Stimulated activated CD4-positive, alpha-beta T cell treated with anti-CD3 and anti-CD28 coated beads, Interleukin-1b, Interleukin-23, amount 100 ng/mL, for 48 hours (primary cell): Measurements from ENCODE around the gene COX6B1.
"Not testable (repeated sequence)": the region's sequence is repeated elsewhere in the genome, so short reads cannot be mapped to it uniquely, and the experiment has no call there.

Source experiments
- DNase-seq: peaks from one replicate; pipeline ENCODE4 v3.0.0-alpha.2; 2020

COX6B1 gene, protein sequence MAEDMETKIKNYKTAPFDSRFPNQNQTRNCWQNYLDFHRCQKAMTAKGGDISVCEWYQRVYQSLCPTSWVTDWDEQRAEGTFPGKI

DNA sequence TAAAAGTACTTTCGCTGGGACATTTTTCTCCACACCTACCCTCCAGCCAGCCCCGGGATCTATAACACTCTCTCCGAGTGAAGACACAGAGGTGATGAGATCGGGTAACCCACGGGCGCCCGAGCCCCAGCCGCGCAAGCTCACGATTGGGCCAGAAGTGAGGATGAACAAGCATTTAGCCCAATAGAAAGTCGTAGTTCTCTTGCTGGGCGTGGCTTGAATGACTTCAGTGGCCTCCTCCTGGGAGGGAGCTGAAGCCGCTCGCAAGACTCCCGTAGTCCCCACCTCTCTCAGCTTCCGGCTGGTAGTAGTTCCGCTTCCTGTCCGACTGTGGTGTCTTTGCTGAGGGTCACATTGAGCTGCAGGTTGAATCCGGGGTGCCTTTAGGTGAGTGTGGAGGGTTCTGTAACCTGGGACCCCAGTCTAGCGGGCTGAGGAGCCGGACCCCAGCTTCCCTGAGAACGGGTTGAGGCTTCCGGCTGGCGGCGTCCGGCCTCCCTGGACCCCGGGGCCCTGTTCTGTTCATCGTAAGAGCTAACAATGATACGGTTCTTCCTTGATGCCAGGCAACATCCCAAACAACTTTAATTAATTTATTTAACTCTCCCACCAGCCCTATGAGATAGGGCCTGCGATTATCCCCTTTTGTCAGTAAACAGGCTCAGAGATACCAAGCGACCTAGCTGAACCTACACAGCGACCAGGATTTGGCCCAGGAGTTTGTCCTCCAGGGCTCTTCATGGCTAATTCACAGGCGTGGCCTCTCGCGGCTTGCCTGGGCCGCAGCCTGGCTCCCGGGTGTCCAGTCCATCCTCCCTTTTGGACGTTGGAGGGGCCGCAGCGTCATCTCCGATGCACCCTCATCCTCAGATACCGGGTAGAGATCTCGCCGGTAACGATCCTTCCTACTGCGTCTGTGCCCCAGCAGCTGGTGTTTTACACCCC lies at the start of gene COX6B1:
TSS of gene COX6B1 (plus strand) at position 307 of the 945 bp plus-strand sequence. CDS start 2,921 bp downstream, outside the sequence.
- DNase-seq = peak; percentile 94

DNA sequence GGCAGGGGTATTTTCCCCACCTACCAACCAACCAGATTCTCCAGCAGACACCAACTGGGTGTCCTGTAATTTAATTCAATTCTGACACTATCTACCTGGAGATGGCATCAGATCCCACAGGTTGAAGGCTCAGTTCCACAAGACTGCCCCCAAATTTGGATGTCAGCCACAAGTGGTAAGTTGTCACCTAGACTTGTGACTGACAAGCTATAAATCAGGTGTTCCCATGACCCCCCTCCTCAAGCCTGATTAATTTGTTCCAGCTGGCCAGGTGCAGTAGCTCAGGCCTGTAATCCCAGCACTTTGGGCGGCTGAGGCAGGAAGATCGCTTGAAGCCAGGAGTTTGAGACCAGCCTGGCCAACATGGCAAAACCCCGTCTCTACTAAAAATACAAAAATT lies 46.2 kb upstream of the COX6B1 start:
- no peak for DNase-seq

GRCh38 chr19:35604436-35604835 lies 43.7 kb upstream of the COX6B1 start:
- DNase-seq = not testable (repeated sequence)

DNA sequence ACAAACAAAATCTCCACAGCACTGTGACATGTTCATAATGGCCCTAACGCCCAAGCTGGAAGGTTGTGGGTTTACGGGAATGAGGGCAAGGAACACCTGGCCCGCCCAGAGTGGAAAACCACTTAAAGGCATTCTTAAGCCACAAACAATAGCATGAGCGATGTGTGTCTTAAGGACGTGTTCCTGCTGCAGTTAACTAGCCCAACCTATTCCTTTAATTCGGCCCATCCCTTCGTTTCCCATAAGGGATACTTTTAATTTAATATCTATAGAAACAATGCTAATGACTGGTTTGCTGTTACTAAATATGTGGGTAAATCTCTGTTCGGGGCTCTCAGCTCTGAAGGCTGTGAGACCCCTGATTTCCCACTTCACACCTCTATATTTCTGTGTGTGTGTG lies 41.0 kb upstream of the COX6B1 start:
- not testable (repeated sequence) for DNase-seq

DNA sequence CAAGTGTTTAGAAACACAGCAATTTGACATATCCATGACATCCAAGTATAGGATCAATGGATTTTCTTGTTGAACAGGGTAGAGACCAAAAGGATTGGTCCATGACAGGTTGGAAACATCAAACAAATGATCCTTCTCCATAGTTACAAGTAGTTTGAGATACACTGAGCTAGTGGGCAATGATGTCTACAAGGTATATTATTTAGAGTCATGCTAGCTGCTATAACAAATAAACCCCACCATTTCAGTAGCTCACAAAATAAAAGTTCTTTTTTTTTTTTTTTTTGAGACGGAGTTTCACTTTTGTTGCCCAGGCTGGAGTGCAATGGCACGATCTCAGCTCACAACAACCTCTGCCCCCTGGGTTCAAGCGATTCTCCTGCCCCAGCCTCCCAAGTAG lies 40.5 kb upstream of the COX6B1 start:
- DNase-seq = no peak

DNA sequence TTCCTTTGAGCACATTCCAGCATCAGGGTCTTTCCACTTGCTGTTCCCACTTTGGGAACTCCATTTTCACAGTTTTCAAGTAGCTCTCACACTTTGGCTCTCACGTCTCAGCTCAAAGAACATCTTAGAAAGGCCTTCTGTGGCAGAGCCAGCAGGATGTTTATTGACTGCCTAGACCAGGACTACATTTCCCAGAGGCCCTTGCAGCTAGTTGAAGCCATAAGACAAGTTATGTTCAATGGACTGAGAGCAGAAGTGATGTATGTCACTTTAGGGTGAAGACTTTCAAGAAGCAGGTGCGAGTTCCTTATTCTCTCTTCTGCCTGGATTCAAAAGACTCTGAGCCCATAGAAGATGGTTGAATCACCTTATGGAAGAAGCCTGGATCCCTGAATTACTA lies 39.9 kb upstream of the COX6B1 start:
- no peak for DNase-seq

- DNase-seq = no peak
Measured at GRCh38 chr19:35609851-35610353, 38.2 kb upstream of the COX6B1 start.

DNA sequence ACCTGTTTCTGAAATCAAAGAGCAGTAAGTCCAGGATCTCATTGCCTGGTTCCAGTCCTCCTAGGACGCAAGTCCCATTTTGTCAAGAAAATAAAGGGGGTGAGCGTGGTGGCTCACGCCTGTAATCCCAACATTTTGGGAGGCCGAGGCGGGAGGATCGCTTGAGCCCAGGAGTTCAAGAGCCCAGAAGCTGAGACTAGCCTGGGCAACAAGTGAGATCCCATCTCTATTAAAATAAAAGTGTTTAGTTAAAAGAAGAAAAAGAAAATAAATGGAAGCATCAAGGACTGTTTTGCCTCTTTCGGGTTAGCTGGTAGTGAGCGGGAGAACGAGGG lies 35.9 kb upstream of the COX6B1 start:
- DNase-seq = no peak

GRCh38 chr19:35612559-35613321 lies 35.4 kb upstream of the COX6B1 start, which contains the start of gene HAUS5:
HAUS5 (plus strand) TSS chr19:35612735; CDS start chr19:35612795, 60 bp downstream.
- peak; percentile 96 for DNase-seq

DNA sequence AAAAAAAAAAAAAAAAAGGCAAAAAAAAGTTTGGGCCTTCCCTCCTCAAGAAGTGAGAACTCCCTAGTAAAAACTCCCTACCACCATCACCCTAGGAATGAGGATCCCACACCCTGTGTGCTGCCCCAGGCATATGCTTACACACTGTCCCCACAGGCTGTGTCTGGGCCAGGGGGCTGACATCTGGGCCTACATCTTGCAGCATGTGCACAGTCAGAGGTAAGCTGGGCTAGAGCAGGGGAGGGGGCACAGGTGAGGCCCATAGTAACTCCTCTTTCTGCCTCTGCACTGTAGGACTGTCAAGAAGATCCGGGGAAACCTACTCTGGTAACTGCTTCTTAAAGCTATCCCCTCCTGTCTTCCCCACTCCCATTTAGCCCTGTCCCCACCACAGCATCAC lies 34.5 kb upstream of the COX6B1 start:
- no peak for DNase-seq

DNA sequence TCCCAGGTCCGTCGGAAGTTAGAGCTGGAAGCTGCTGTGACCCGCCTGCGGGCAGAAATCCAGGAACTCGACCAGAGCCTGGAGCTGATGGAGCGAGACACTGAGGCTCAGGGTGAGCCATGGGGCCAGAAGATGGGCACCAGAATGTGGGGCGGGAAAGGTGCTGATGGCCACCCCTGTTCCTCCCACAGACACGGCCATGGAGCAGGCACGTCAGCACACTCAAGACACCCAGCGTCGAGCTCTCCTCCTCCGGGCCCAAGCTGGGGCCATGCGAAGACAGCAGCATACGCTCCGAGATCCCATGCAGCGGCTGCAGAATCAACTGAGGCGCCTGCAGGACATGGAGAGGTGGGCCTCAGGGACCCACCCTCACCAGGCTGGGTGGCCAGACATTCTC lies 33.1 kb upstream of the COX6B1 start:
- DNase-seq = no peak

DNA sequence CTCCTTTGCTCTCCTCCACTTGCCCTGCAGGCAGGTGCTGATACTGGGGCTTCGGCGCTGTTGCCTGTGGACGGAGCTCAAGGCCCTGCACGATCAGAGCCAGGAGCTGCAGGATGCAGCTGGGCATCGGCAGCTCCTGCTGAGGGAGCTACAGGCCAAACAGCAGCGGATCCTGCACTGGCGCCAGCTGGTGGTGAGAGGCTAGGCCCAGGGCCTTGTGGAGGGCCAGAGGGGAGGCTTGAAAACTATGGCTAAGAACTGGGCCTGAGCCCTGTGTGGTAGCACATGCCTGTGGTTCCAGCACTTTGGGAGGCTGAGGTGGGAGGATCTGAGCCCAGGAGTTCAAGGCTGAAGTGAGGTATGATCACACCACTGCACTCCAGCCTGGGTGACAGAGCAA lies 29.3 kb upstream of the COX6B1 start:
- no peak for DNase-seq

- DNase-seq = no peak
Measured at GRCh38 chr19:35619290-35619923, 28.7 kb upstream of the COX6B1 start.

DNA sequence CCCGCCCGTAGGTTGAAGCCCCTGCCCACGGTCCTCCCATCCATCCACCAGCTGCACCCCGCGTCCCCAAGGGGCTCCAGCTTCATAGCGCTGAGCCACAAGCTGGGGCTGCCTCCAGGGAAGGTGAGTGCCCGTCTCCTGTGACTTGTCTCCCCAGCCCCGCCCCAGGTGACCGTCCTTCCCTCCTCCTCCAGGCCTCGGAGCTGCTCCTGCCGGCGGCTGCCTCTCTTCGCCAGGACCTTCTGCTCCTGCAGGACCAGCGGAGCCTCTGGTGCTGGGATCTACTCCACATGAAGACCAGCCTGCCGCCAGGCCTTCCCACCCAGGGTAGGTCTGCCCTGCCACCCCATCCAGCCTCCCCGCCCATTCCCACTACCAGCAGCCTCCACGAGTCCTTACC lies 28.1 kb upstream of the COX6B1 start:
- no peak for DNase-seq

DNA sequence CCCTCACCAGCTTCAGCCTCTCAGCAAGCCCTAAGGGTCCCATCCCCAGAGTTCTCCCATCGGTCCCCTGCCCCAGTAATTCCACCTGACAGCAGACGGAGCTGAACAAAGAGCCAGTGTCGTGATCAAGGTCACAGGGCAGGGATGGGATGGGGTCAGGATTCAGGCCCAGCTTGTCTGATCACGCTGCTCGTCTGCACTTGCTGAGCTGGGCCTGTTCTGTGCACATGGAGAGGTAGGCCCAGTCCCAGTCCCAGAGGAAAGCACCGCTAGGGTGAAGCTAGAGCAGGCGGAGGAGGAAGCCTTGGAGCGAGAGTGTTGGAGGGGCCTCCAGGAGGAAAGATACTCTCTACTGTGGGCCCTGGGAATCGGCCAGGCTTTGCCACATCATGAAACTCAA lies 26.4 kb upstream of the COX6B1 start:
- no peak for DNase-seq

GRCh38 chr19:35622750-35623149 lies 25.4 kb upstream of the COX6B1 start:
- no peak for DNase-seq

- no peak for DNase-seq
Measured at GRCh38 chr19:35623327-35624010, 24.7 kb upstream of the COX6B1 start.

- no peak for DNase-seq
Measured at GRCh38 chr19:35628264-35628564, 19.9 kb upstream of the COX6B1 start.

DNA sequence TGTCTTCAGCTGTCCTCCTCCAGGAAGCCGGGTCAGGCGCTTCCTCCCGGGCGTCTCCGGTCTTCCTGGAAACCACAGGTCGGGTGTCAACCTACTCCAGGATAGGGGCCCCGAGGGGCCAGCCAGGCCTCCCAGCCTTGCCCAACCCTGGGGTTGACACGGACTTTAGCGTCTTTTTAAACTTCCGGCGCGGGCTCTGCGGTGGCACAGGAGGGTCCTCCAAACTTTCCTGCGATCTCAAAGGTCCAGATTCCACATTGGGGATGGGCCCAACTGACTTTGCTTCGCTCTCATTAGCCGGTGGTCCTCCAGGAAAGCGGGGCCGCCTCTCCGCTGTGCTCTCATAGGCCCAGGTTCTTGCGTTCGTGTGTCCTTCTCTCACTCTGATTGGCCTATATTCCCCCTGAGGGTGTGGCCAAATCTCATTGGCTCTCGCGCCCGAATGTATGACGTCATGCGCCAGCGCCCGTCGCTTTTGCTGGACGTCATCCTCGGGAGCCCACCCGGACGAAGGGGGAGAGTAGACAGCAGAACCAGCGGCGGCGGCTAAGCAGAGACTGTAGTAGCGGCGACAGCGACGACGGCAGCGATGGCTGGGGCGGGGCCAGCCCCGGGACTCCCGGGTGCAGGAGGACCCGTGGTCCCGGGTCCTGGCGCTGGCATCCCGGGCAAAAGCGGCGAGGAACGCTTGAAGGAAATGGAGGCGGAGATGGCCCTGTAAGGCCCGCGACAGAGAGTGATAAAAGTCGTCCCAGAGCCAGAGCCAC lies 19.4 kb upstream of the COX6B1 start, which contains the start of gene RBM42:
TSS of gene RBM42 (plus strand) at position 472 of the 767 bp plus-strand sequence. CDS start at position 590, 118 bp downstream.
- peak; percentile 97 for DNase-seq

GRCh38 chr19:35629332-35629633 lies 18.8 kb upstream of the COX6B1 start:
- no peak for DNase-seq

DNA sequence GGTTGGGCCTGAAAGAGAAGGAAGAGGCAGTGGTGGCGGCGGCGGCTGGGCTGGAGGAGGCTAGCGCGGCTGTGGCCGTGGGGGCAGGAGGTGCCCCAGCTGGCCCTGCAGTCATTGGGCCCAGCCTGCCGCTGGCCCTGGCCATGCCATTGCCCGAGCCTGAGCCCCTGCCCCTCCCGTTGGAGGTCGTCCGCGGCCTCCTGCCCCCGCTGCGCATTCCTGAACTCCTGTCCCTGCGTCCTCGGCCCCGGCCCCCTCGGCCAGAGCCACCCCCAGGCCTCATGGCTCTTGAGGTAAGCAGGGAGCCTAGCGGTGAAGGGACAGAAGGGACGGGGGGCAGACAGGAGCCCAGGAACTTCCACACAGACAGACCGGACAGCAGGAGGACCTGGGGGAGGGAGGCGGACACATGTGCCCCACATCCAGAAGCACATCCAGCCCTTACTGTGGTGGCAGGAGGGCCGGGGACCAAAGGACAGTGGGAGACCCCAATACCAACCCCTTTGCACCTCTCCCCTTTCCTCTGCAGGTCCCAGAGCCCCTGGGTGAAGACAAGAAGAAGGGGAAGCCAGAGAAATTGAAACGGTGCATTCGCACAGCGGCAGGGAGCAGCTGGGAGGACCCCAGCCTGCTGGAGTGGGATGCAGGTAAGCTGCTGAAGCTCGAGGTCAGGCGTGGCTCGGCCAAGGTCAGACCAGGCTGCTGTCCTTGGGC lies 14.2 kb upstream of the COX6B1 start:
- DNase-seq = no peak
